HG03354 (cell line): ENCODE measurements around the gene INSRR.

Source experiments
- ATAC-seq: cut with Tn5 transposase; IDR thresholded peaks from one replicate; pipeline ENCODE4 v1.9.1; 2021; ENCODE audit warnings: mild to moderate bottlenecking; ENCODE audit not compliant: unreplicated experiment, poor library complexity, severe bottlenecking

Gene INSRR

GRCh38 chr1:156894711-156895454 is 36.0 kb upstream of the INSRR start:
- no peak for ATAC-seq

DNA sequence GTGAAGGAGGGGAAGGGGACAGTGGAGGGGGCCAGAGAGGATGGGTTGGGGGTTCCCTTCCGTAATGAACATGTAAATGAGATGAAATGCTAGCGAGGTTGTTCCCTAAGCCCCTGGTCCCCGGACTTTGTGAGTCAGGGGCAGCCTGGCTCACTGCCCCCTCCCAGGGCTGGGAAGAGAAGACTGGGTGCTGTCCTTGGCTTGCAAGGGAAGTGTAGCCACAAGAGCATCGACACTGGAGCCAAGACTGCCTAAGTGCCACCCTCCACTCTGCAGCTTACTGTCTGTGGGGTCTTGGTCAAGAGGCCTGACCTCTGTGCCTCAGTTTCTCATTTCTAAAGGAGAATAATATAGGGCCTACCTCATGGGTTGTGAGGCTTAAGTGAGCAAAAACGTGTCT is 35.1 kb upstream of the INSRR start:
- no peak for ATAC-seq

- ATAC-seq, result no peak
Observed at GRCh38 chr1:156893048-156893953, 34.4 kb upstream of the INSRR start, which contains the start of gene PEAR1. PEAR1 (plus strand) TSS chr1:156893718; CDS start chr1:156903927, 10,209 bp downstream.

DNA sequence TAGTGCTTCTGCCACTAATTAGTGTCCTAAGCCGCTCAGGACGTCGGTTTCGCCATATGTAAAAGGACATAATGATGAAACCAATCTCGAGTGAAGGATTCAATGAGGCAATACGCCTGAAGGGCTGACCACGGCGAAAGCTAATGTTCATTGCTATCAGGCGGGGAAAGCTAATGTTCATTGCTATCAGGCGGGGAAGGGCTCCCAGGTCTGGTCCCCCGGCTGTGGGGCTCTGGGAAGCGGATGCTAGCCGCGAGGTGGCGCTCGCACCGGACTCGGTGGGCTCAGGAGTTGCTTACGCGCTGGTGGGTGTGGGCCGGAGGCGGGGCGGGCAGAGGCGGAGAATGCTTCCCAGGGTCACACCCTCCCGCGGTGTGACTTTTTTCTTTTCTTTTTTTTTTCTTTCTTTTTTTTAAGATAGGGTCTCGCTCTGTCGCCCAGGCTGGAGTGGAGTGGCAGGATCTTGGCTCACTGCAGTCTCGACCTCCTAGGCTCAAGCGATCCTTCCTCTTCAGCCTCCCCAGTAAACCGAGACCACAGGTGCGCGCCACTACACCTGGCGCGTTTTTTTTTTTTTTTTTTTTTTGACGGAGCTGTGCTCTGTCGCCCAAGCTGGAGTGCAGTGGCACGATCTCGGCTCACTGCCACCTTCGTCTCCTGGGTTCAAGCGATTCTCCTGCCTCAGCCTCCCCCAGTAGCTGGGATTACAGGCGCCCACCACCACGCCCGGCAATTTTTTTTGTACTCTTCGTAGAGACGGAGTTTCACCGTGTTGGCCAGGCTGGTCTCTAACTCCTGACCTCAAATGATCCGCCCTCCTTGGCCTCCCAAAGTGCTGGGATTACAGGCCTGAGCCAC is 33.5 kb upstream of the INSRR start:
- peak; percentile 83 for ATAC-seq

DNA sequence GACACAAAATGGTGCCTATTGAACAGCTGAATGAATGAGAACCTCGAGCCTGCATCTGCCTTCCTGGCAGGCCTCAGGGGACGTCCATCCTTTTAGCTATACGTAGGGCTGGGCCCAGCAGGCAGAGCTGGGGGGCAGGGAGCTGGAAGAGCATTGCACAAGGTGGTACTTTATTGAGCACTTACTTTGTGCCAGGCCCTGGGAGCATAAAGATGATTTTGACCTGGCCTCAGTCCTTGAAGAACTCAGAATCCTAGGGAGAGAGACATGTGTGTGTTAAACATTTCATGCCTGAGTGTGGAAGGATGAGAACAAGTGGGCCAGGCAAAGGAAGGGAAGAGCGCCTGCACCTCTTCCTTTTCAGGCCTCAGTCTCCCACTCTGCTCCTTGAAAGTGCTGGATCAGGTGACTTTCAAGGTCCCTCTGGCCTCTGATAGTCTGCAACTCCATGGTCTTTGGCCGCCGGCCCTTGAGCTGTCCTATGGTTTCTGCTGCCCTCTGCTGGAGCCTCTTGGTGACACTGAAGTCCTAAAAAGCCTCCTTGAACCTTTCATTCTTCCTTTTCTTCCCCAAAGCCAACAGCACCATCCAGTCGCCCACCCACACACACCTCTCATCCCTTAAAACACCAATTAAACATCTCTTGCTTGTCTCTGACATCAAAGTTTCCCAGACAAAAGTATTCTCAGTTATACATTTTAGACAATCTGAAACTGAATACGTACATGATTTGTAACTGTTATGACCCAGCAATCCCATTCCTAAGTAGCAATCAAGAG is 31.1 kb upstream of the INSRR start:
- no peak for ATAC-seq

DNA sequence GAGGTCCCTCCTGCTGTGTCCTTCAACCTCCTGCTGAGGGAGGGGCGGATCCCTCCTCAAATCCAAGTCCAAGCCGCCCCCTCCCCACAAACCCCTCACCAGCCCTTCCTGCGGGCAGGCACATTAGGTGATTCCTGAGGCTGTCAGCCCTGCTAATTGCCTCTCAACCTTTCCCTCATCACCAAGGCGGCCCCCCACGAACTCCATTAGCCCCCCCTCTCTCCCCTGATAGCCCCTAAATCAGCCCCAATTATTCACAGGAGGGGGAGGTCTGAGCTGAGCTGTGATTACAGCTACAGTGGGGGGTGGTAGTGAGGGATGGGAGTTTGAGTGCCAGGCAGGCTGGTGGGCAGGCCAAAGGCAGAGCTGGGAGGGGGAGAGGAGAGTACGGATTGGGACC is 28.8 kb upstream of the INSRR start:
- no peak for ATAC-seq

- no peak for ATAC-seq
Observed at GRCh38 chr1:156887317-156887716, 28.4 kb upstream of the INSRR start.

DNA sequence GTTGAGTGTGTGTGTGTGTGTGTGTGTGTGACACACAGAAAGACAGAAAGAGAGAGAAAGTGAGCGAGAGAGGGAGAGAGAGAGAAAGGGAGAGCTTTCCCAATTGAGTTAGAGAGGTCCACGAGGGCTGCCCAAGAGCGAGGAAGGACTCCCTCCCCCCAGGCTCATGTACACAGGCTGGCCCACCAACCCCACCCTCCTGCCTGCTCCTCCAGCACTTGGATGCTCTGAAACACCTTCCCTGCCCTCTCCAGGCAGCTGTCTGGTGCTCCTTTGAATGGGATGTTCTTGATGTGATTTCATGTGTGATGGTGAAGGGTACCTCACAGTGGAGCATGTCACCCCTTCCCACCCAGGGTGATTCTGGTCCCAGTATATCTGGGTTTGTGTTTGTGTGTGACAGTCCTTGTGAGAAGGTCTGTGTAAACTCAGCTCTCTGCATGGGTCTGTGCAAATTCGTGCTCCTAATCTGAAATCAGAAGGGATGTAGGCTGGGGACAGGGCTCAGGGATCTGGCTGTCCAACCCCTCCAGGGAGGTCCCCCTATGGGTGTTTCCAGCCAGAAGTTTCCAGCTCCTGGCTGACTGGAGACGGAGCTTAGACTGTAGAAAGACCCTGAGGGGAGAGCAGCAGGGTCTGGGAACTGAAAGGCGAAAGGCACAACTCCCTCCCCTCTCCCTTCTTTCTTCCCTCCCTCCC is 27.8 kb upstream of the INSRR start:
- no peak for ATAC-seq

GRCh38 chr1:156885880-156886355 is 27.0 kb upstream of the INSRR start:
- no peak for ATAC-seq

DNA sequence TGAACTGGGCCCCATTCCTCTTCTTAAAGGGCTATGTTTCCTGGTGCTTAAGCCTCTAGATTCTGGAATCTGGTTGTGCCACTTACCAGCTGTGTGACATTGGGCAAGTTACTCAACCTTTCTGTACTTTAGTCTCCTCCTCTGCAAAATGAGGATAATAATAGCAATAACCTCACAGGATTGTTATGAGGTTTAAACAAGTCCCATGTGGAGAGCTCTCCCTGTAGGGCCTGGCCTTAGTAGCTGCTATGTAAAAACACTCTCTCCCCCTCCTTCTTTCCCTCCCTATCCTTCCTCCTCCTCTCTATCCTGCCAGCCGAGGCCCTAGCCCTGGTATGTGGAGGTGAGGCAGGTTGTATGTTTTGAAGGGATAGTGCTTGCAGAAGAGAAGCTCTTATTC is 26.4 kb upstream of the INSRR start:
- no peak for ATAC-seq

GRCh38 chr1:156884560-156885184 is 25.8 kb upstream of the INSRR start:
- no peak for ATAC-seq

DNA sequence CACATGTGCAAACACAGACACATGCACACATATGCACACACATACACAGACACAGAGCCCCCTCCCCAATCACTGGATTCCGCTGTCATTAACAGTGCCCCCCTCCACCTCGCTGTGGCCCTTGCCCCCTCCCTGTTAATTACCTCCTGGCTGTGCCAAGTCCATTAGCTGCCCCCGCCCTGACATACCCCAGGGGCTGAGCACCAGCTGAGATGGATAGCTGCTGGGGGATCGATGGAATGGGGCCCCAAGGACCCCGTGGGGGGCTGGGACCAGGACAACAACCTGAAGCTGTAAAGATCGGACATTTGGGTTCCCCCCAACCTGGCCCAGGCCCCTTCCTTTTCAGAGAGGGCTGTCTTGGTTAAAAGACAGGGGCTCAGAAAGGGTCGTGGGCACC is 25.0 kb upstream of the INSRR start:
- ATAC-seq, result no peak

DNA sequence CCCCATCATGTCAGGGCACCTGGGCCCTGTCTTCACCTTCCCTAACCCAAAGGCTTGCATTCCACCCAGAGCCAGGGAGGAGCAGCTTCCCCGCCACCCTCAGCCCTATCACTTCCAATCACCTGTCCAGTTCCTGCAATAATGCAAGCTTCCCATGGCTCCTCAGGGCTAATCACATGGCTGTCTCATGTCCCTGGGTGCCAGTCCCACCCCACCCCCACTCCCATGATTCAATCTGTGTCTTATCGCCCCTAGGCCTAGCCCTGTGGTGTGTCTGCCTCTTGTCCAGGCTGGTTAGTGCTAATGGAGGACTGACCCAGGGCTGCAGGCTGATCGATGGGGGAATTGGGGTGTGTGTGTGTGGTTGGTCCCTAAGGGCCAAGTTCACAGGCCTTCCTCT is 23.6 kb upstream of the INSRR start:
- ATAC-seq, result no peak

GRCh38 chr1:156881663-156882062 is 22.7 kb upstream of the INSRR start:
- ATAC-seq, result no peak

DNA sequence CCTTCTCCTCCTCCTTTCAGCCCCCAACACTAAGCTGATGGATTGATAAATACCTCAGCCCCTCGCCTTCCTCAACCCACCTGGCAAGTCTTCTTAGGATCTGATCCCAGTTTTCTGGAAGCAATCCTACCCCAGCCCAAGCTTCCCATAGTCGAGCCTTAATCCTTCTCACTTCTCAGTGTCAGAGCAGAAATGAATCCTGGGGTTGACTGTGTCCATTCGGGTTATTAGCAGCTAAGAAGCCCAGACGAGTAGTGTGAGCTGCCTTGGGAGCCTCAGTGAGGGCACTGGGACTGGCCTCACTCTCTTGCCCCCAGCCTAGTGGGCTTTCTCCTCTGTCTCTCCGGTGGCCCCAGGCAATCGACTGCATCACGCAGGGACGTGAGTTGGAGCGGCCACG is 22.2 kb upstream of the INSRR start:
- no peak for ATAC-seq

DNA sequence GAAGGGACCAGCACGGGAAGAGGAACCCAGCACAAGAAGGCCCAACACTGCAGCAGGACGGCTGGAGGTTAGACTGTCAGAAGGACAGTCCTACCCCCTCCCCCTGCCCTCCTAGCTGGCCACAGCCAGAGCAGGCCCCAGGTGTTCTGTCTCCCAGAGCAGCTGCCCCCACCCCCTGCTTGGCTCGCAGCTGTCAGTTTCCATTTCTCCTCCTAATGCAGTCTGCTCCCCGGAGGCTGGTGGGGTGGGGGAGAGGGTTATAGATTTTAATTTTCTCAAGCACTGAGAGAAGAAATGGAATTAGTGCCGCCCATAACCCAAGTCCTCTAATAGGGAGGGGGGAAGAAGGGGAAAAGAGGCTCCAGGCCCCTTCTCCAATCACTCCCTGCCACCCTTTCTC is 21.6 kb upstream of the INSRR start:
- no peak for ATAC-seq

GRCh38 chr1:156879876-156880275 is 21.0 kb upstream of the INSRR start:
- ATAC-seq, result no peak

DNA sequence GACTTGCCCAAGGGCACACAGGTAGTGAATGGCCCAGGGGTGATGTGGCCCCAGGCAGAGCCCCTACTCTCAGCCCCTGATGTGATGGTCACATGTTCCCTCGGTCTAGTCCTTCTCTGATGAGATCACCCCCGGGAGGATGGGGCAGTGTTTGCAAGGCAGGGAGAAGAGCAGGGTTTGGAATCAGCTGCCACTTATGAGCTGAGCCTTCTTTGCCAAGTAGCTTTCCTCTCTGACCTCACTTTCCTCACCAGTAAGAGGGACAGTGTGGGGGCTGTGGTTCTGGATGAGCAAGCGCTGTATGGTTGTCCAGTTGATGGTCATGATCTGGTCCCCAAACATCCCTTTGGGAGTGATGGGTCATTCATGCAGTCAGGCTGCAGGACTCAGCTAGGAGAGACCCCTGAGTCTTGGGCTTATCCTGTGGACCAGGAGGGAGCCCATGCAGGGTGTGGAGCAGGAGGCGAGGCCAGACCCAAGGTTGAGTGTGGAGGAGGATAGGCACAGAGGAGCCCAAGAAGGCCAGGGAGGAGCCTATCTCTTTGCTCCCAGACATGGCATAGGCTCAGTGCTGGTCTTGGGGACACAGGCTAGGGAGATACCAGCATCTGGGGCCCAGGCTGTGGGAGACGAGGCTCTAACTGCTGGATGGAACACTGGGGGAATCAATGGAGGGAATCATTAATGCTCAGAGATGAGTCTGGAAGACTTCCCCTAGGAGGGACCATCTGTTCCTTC is 18.7 kb upstream of the INSRR start:
- no peak for ATAC-seq
